ENCODE results near the gene PTCD2.

Gene PTCD2

GRCh38 chr5:72372331-72372730 is 52.2 kb downstream of the PTCD2 start:
- TF ChIP-seq CTCF (IDR thresholded peaks at IDR 0.05; ENCODE audit: insufficient read depth, low read length): no peak
- no peak for TF ChIP-seq GABPA (IDR thresholded peaks at IDR 0.05; ENCODE audit: low read depth)
- no peak for TF ChIP-seq POLR2AphosphoS5 (IDR thresholded peaks at IDR 0.05; ENCODE audit: low read depth)
- no peak for TF ChIP-seq SPI1 (IDR thresholded peaks at IDR 0.05; ENCODE audit: borderline replicate concordance, low read depth)
- TF ChIP-seq REST (IDR thresholded peaks at IDR 0.05; ENCODE audit: insufficient replicate concordance, low read depth): no peak
- no peak for DNase-seq (ENCODE audit: low read depth in 1 of 2, low spot score in 1 of 2)
- no peak overlapping the region for H3K27ac ChIP-seq (replicated peaks)
- H3K27me3 ChIP-seq (ENCODE audit: insufficient read depth, poor library complexity, severe bottlenecking): no peaks in the 10 kb centered on the region
- H3K4me3 ChIP-seq (replicated peaks; ENCODE audit: insufficient read depth, low read length): no peak overlapping the region

- no peaks in the 10 kb centered on the region for H3K27me3 ChIP-seq (ENCODE audit: insufficient read depth, poor library complexity, severe bottlenecking)
- H3K27ac ChIP-seq (replicated peaks): no peak overlapping the region
- no peak for DNase-seq (ENCODE audit: low read depth in 1 of 2, low spot score in 1 of 2)
- TF ChIP-seq POLR2AphosphoS5 (IDR thresholded peaks at IDR 0.05; ENCODE audit: low read depth) (no peak), REST (IDR thresholded peaks at IDR 0.05; ENCODE audit: insufficient replicate concordance, low read depth) (no peak), GABPA (IDR thresholded peaks at IDR 0.05; ENCODE audit: low read depth) (no peak), CTCF (IDR thresholded peaks at IDR 0.05; ENCODE audit: insufficient read depth, low read length) (no peak), SPI1 (IDR thresholded peaks at IDR 0.05; ENCODE audit: borderline replicate concordance, low read depth) (no peak)
- H3K4me3 ChIP-seq (replicated peaks; ENCODE audit: insufficient read depth, low read length): no peak overlapping the region
Measured at GRCh38 chr5:72372923-72373322, 52.8 kb downstream of the PTCD2 start.

GRCh38 chr5:72374844-72375243 is 54.7 kb downstream of the PTCD2 start:
- no peaks in the 10 kb centered on the region for H3K27me3 ChIP-seq (ENCODE audit: insufficient read depth, poor library complexity, severe bottlenecking)
- no peak for DNase-seq (ENCODE audit: low read depth in 1 of 2, low spot score in 1 of 2)
- TF ChIP-seq REST (IDR thresholded peaks at IDR 0.05; ENCODE audit: insufficient replicate concordance, low read depth): no peak
- TF ChIP-seq SPI1 (IDR thresholded peaks at IDR 0.05; ENCODE audit: borderline replicate concordance, low read depth): no peak
- no peak for TF ChIP-seq GABPA (IDR thresholded peaks at IDR 0.05; ENCODE audit: low read depth)
- TF ChIP-seq CTCF (IDR thresholded peaks at IDR 0.05; ENCODE audit: insufficient read depth, low read length): no peak
- TF ChIP-seq POLR2AphosphoS5 (IDR thresholded peaks at IDR 0.05; ENCODE audit: low read depth): no peak
- H3K4me3 ChIP-seq (replicated peaks; ENCODE audit: insufficient read depth, low read length): no peak overlapping the region
- no peak overlapping the region for H3K27ac ChIP-seq (replicated peaks)

Measured in HL-60 (cell line).